ENCODE data around the gene ZNF354C. TPM values are rescaled to one million over a fixed set of nuclear protein-coding genes. Genes with fewer than 3 reads are reported as not detected.

ZNF354C gene
- total and polyA plus RNA-seq, 2 of the 13 experiments (the other 11 are each of a cell fraction or from before 2014, with no cell fraction given): 0.02 TPM; not detected in 1

DNA sequence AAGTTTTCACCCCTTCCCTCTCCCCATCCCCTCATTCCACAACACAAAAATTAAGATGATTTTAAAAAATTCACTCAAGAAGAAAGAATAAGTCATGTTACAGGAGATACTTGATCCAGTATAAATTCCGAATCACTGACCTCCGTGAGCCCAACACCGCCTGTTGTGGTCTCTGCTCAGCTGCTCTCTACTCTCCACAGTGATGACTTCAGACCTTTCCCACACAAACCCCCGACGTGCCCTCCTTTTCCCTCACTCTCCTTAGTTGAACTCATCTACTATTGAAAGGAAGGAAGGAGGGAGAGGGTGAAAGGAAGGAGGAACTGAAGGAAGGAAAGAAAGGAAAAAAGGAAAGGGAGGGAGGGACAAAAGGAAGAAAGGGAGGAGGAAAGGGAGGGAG is 55.1 kb downstream of the ZNF354C start:
- H3K4me2 ChIP-seq (ENCODE audit: low read depth, low read length): no peak overlapping the region
- no peak overlapping the region for H3K9ac ChIP-seq (ENCODE audit: insufficient read depth, low read depth, low read length)
- no peaks in the 10 kb centered on the region for H3K9me3 ChIP-seq (ENCODE audit: low read length)
- H2AFZ ChIP-seq (ENCODE audit: low read length): no peak overlapping the region
- in situ Hi-C loops (cut with HindIII; ENCODE audit: extremely low pct_ligation_motif_present, low pct_unique_long_range_greater_than_20kb) (no loop called here), intact Hi-C loops (cut with micrococcal nuclease; ENCODE audit: unreplicated experiment) (no loop called here)
- H4K20me1 ChIP-seq (ENCODE audit: insufficient read depth, low read length): no peaks in the 10 kb centered on the region
- BruUV-seq (replicated peaks): no TSS peak
- H3K27me3 ChIP-seq (ENCODE audit: control insufficient read depth in 1 of 2, insufficient read depth in 2 of 2, low read length in 2 of 2): peaks cover 1 to 12% of the 10 kb centered on the region in 2 experiments; a peak in 1 of 5 replicates
- DNase-seq (ENCODE audit: low spot score): no peak
- TF ChIP-seq TBP (CRISPR knock-in tag; IDR thresholded peaks at IDR 0.05): no peak
- no peak for TF ChIP-seq SIN3A (IDR thresholded peaks at IDR 0.05; ENCODE audit: borderline replicate concordance, low read depth, low read length)
- TF ChIP-seq SSRP1 (CRISPR knock-in tag; IDR thresholded peaks at IDR 0.05): no peak
- TF ChIP-seq ZNF567 (CRISPR knock-in tag; IDR thresholded peaks at IDR 0.05; ENCODE audit: borderline replicate concordance): no peak
- ChIA-PET CTCF (ENCODE audit: low intra/inter-chr PET ratio, low total read pairs) (no interaction called here), POLR2A (no interaction called here)
- no peak overlapping the region for H3K27ac ChIP-seq (ENCODE audit: extremely low read length, insufficient read depth, low read length)
- FAIRE-seq: no peak
- no peaks in the 10 kb centered on the region for H3K36me3 ChIP-seq (replicated peaks in 1 of 2; ENCODE audit: control insufficient read depth in 1 of 2, insufficient read depth in 2 of 2, low read length in 2 of 2)
- no peaks in the 10 kb centered on the region for H3K4me1 ChIP-seq (ENCODE audit: insufficient read depth, low read length)
- H3K79me2 ChIP-seq (ENCODE audit: insufficient read depth, low read length): no peaks in the 10 kb centered on the region
- H3K4me3 ChIP-seq (replicated peaks in 1 of 3; ENCODE audit: insufficient read depth in 1 of 3, low read depth in 2 of 3, low read length in 3 of 3): no peak overlapping the region
- 22% methylated on average over 5 of the region's 5 CpGs for WGBS (ENCODE audit: low lambda C conversion rate)
- ATAC-seq: no peak

DNA sequence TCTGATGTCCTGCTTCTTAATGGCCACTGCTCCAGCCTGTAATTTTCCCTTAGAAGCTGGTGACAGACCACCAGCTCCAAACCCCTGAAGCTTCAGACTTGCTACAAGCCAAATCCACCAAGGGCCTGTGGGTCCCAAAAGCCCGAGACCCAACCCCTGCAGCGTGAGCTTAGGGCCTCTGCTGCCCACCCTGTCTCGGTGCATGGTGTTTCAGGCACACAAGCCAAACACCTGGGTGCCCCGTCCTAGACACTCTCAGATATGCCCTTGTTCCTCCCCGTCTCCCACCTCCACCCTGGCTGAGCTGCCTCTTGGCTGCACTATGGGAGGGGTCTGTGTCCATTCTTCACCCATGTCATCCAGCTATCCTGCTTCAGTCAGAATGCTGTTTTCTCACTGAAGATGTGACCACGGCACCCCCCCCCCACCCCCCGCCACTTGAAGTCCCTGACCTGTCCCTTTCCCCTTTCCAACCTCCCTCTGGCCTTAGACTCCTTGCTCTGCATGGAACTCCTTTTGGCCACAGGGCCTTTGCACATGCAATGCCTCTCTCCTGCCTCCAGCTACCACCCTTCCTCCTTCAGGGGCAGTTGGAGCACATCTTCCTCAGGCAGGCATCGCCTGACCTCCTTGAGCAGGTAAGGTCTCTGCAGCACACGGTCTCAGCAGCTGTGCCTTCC is 55.8 kb downstream of the ZNF354C start:
- Histone ChIP-seq H3K9ac (ENCODE audit: insufficient read depth, low read depth, low read length) (no peak overlapping the region), H3K27ac (ENCODE audit: extremely low read length, insufficient read depth, low read length) (no peak overlapping the region), H3K9me3 (ENCODE audit: low read length) (no peaks in the 10 kb centered on the region; the same call in 1 of the 2 replicates), H3K4me2 (ENCODE audit: low read depth, low read length) (no peak overlapping the region), H3K4me1 (ENCODE audit: insufficient read depth, low read length) (no peaks in the 10 kb centered on the region), H2AFZ (ENCODE audit: low read length) (no peak overlapping the region), H3K36me3 (replicated peaks in 1 of 2; ENCODE audit: control insufficient read depth in 1 of 2, insufficient read depth in 2 of 2, low read length in 2 of 2) (no peaks in the 10 kb centered on the region), H3K4me3 (replicated peaks in 1 of 3; ENCODE audit: insufficient read depth in 1 of 3, low read depth in 2 of 3, low read length in 3 of 3) (no peak overlapping the region), H3K27me3 (ENCODE audit: control insufficient read depth in 1 of 2, insufficient read depth in 2 of 2, low read length in 2 of 2) (peaks cover 1 to 12% of the 10 kb centered on the region in 2 experiments; a peak in 1 of 5 replicates), H4K20me1 (ENCODE audit: insufficient read depth, low read length) (no peaks in the 10 kb centered on the region), H3K79me2 (ENCODE audit: insufficient read depth, low read length) (no peaks in the 10 kb centered on the region)
- 10% methylated on average over 5 of the region's 9 CpGs for WGBS (ENCODE audit: low lambda C conversion rate)
- in situ Hi-C loops (cut with HindIII; ENCODE audit: extremely low pct_ligation_motif_present, low pct_unique_long_range_greater_than_20kb): no loop called here
- FAIRE-seq: no peak
- intact Hi-C loops (cut with micrococcal nuclease; ENCODE audit: unreplicated experiment): no loop called here
- CTCF ChIA-PET (ENCODE audit: low intra/inter-chr PET ratio, low total read pairs): no interaction called here
- DNase-seq (ENCODE audit: low spot score): no peak
- BruUV-seq (replicated peaks): no TSS peak
- POLR2A ChIA-PET: no interaction called here
- ATAC-seq: no peak
- TF ChIP-seq TGIF2 (CRISPR knock-in tag; IDR thresholded peaks at IDR 0.05) (no peak), HHEX (CRISPR knock-in tag; IDR thresholded peaks at IDR 0.05) (no peak), ZNF44 (CRISPR knock-in tag; IDR thresholded peaks at IDR 0.05) (no peak), ZNF547 (CRISPR knock-in tag; IDR thresholded peaks at IDR 0.05) (no peak), ZNF263 (CRISPR knock-in tag; IDR thresholded peaks at IDR 0.05) (no peak)
- TF ChIP-seq, protein P1, sequence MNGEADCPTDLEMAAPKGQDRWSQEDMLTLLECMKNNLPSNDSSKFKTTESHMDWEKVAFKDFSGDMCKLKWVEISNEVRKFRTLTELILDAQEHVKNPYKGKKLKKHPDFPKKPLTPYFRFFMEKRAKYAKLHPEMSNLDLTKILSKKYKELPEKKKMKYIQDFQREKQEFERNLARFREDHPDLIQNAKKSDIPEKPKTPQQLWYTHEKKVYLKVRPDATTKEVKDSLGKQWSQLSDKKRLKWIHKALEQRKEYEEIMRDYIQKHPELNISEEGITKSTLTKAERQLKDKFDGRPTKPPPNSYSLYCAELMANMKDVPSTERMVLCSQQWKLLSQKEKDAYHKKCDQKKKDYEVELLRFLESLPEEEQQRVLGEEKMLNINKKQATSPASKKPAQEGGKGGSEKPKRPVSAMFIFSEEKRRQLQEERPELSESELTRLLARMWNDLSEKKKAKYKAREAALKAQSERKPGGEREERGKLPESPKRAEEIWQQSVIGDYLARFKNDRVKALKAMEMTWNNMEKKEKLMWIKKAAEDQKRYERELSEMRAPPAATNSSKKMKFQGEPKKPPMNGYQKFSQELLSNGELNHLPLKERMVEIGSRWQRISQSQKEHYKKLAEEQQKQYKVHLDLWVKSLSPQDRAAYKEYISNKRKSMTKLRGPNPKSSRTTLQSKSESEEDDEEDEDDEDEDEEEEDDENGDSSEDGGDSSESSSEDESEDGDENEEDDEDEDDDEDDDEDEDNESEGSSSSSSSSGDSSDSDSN (CRISPR knock-in tag; IDR thresholded peaks at IDR 0.05): no peak
- TF ChIP-seq, protein P2, sequence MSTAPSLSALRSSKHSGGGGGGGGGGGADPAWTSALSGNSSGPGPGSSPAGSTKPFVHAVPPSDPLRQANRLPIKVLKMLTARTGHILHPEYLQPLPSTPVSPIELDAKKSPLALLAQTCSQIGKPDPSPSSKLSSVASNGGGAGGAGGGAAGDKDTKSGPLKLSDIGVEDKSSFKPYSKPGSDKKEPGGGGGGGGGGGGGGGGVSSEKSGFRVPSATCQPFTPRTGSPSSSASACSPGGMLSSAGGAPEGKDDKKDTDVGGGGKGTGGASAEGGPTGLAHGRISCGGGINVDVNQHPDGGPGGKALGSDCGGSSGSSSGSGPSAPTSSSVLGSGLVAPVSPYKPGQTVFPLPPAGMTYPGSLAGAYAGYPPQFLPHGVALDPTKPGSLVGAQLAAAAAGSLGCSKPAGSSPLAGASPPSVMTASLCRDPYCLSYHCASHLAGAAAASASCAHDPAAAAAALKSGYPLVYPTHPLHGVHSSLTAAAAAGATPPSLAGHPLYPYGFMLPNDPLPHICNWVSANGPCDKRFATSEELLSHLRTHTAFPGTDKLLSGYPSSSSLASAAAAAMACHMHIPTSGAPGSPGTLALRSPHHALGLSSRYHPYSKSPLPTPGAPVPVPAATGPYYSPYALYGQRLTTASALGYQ (CRISPR knock-in tag; IDR thresholded peaks at IDR 0.05): no peak
- TF ChIP-seq, protein P3, sequence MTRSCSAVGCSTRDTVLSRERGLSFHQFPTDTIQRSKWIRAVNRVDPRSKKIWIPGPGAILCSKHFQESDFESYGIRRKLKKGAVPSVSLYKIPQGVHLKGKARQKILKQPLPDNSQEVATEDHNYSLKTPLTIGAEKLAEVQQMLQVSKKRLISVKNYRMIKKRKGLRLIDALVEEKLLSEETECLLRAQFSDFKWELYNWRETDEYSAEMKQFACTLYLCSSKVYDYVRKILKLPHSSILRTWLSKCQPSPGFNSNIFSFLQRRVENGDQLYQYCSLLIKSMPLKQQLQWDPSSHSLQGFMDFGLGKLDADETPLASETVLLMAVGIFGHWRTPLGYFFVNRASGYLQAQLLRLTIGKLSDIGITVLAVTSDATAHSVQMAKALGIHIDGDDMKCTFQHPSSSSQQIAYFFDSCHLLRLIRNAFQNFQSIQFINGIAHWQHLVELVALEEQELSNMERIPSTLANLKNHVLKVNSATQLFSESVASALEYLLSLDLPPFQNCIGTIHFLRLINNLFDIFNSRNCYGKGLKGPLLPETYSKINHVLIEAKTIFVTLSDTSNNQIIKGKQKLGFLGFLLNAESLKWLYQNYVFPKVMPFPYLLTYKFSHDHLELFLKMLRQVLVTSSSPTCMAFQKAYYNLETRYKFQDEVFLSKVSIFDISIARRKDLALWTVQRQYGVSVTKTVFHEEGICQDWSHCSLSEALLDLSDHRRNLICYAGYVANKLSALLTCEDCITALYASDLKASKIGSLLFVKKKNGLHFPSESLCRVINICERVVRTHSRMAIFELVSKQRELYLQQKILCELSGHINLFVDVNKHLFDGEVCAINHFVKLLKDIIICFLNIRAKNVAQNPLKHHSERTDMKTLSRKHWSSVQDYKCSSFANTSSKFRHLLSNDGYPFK (CRISPR knock-in tag; IDR thresholded peaks at IDR 0.05; ENCODE audit: borderline replicate concordance): no peak

Data from HepG2 (cell line).